Esophagus (tissue), 2 donors: Measurements from ENCODE around the gene ATP8A2. TPM values are rescaled to one million over a fixed set of nuclear protein-coding genes. Genes with fewer than 3 reads are reported as not detected.

Experiments
- H3K27ac ChIP-seq, 2 donors: one replicate each; pipeline ENCODE4 v1.5.1; 2013; ENCODE audit warnings: low read depth in 2 of 2, mild to moderate bottlenecking in 2 of 2, inconsistent platforms in 1 of 2, low read length in 1 of 2, moderate library complexity in 1 of 2
- H3K27me3 ChIP-seq, 2 donors: one replicate each; pipeline ENCODE4 v1.6.1; 2013; ENCODE audit warnings: low read length in 2 of 2, control low read depth in 1 of 2, mild to moderate bottlenecking in 1 of 2; ENCODE audit not compliant: insufficient read depth in 2 of 2, control insufficient read depth in 1 of 2
- H3K36me3 ChIP-seq, 2 donors: one replicate each; pipeline ENCODE4 v1.6.1; 2013; ENCODE audit warnings: low read length in 1 of 2; ENCODE audit not compliant: control insufficient read depth in 2 of 2, insufficient read depth in 2 of 2
- H3K4me1 ChIP-seq, 2 donors: one replicate each; pipeline ENCODE4 v1.6.1; 2013; ENCODE audit warnings: low read length in 1 of 2; ENCODE audit not compliant: control insufficient read depth in 2 of 2, insufficient read depth in 2 of 2
- H3K4me3 ChIP-seq, 2 donors: one replicate each; pipeline ENCODE4 v1.5.1; 2013; ENCODE audit warnings: low read length in 2 of 2, mild to moderate bottlenecking in 2 of 2, low read depth in 1 of 2, moderate library complexity in 1 of 2
- H3K9me3 ChIP-seq, 2 donors: one replicate each; pipeline ENCODE4 v1.6.1; 2013; ENCODE audit warnings: mild to moderate bottlenecking in 2 of 2, low read depth in 1 of 2, low read length in 1 of 2, moderate library complexity in 1 of 2; ENCODE audit not compliant: control insufficient read depth in 2 of 2, insufficient read depth in 1 of 2
- WGBS, 2 donors: extraction: QIAGEN DNeasy Blood & Tissue Kit; methylation state at CpG; one replicate each; pipeline ENCODE4 v1.1.7; 2013; 5-methylcytosine and 5-hydroxymethylcytosine counted together
- polyA plus RNA-seq, 2 donors: library from polyadenylated mRNA; stranded (reverse); fragments of 200-250 nt; gene quantifications; one replicate each; pipeline ENCODE4 v1.2.3, GENCODE V29; 2013
- donor health status: healthy with polysubstance abuse.
- donor health status: Bipolar disorder and iron deficiency.

ATP8A2 gene
- polyA plus RNA-seq, 2 donors, result 0.01 TPM; not detected in 1

DNA sequence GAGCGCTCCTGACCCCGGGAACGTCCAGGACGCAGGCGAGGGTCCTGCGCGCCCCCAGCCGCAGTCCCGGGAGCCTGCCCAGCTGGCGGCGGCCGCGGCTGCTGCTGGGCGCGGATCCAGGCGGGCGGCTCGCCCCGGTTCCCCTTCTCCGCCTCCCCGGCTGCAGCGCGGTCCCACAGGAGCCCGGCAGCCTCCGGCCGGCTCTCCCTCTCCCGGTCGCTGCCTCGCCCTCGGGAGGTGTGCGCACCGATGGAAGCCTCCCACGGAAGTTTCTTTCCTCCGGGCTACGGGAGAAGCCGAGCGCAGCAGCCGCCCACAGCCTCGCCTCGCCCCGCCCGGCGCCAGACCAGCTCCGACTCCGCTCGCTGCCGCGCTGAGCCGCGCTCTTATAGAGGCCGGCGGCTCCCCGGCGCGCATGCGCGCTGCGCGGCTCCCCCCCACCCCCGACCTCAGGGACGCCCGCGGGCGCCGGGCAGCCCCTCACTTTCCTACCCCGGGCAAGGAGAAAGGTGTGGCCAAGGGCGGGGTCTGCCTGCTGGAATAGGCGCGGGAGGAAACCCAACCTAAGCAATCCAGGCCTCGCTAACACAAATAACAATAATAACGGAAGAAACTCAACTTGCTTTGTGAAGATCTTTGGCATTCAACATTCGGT is 680.0 kb downstream of the ATP8A2 start, which contains the start of gene SHISA2:
Gene SHISA2, minus strand, starts transcription at position 360 of the 655 bp plus-strand sequence. CDS start 1,041 bp downstream, outside the sequence.
- H3K9me3 ChIP-seq, result no peaks in the 10 kb centered on the region
- peaks cover 0 to 13% of the 10 kb centered on the region in 2 donors for H3K4me1 ChIP-seq
- WGBS, 2 donors, result 1 to 2% methylated on average over 56 to 71 of the region's 72 CpGs
- H3K27me3 ChIP-seq, result peaks cover 4 to 10% of the 10 kb centered on the region in 2 donors
- peak within 1 kb of the TSS; percentile 33 to 42 for H3K4me3 ChIP-seq
- no peak within 1 kb of the TSS for H3K27ac ChIP-seq
- H3K36me3 ChIP-seq, result no peaks in the 10 kb centered on the region

DNA sequence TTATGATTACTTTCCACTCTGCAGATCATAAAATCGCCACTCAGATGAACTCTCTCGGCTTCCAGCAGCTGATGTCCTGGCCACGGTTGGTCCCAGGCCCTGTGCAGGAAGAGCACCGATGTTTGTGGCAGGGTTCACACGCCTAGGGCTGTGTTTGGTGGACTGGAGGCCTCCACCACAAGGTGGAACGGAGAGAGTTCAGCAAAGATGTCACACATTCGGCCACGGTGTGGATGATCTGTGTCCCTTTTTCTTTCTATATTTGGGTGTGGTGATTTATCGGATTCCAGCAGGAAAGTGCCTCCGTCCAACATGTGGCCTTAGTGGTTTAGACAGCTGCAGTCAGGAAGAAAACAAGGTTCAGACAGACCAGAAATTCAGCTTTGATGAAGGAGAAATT is 680.6 kb downstream of the ATP8A2 start:
- H3K9me3 ChIP-seq, result no peaks in the 10 kb centered on the region
- WGBS, 2 donors, result 51 to 55% methylated on average over 10 of the region's 10 CpGs
- no peak overlapping the region for H3K27ac ChIP-seq
- no peak overlapping the region for H3K4me3 ChIP-seq
- H3K27me3 ChIP-seq, result peaks cover 4 to 13% of the 10 kb centered on the region in 2 donors
- peaks cover 0 to 13% of the 10 kb centered on the region in 2 donors for H3K4me1 ChIP-seq
- no peaks in the 10 kb centered on the region for H3K36me3 ChIP-seq

DNA sequence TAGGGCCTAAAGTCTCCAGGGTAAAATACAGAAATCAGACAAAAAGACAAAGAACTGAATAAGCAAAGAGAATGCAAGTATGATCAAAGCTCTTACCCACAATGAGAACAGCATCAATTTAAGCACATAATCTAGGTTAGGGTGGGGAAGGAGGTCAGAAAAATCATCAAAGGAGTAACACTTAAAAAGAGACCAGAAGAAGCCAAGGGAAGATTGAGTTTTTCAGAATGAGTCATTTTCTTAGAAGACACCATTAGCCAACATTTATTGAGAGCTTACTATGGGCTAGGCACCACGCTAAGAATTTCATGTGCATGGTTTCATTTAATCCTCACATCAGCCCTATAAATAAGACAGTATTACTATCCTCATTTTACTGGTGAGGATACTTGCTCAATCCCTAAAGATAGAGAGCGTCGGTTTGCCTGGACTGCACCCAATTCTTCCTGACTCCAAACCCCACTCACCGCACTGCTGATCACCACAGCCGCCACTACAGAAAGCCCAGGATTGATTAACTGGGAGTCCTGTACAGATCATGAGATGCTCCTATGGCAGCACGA is 681.7 kb downstream of the ATP8A2 start:
- Histone ChIP-seq H3K27me3 (peaks cover 4 to 13% of the 10 kb centered on the region in 2 donors), H3K4me3 (no peak overlapping the region), H3K9me3 (no peaks in the 10 kb centered on the region), H3K27ac (no peak overlapping the region), H3K4me1 (peaks cover 0 to 13% of the 10 kb centered on the region in 2 donors), H3K36me3 (no peaks in the 10 kb centered on the region)
- 78 to 83% methylated on average over 6 of the region's 6 CpGs for WGBS, 2 donors

DNA sequence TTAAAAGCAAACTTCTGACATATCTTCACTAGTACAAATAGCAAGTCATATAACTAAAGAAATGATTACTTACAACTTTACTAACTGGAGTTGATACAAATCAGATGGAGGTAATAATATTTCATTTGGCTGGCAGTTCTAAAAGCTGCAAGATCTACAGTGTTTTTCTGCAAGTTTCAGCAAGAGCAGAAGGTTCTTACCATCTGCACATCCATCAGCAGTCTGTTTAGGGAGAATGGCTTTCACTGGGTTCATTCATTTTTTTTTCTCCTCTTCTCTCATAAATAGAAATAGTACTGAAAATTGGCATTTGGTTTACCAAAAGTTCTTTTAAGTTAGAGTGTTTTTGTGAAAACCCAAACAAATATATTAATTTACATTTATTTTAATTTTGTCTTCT is 683.1 kb downstream of the ATP8A2 start:
- peaks cover 0 to 13% of the 10 kb centered on the region in 2 donors for H3K27me3 ChIP-seq
- no peak overlapping the region for H3K27ac ChIP-seq
- H3K4me1 ChIP-seq, result peaks cover 0 to 13% of the 10 kb centered on the region in 2 donors
- H3K9me3 ChIP-seq, result no peaks in the 10 kb centered on the region
- H3K4me3 ChIP-seq, result no peak overlapping the region
- no peaks in the 10 kb centered on the region for H3K36me3 ChIP-seq

DNA sequence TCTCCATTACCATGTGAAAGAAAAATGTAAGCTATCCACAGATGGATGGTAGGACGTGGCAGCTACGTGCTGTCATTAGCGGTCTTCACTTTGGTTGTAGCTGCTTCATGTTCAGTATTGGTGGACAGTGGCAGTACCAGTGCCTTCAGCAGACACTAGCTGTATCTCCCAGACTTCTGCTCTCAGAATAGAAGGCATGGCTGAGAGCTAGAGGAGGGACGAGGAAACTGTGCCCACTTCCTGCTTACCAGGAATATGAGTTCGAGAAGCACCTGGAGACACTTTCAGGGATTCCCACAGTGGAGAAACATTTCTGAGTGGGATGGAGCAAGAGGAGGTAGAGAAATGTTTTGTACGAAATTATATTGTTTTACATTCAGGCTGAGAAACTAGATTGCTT is 686.9 kb downstream of the ATP8A2 start:
- no peaks in the 10 kb centered on the region for H3K9me3 ChIP-seq
- H3K4me1 ChIP-seq, result no peaks in the 10 kb centered on the region
- 75 to 77% methylated on average over 6 of the region's 6 CpGs for WGBS, 2 donors
- H3K4me3 ChIP-seq, result no peak overlapping the region
- no peak overlapping the region for H3K27ac ChIP-seq
- no peaks in the 10 kb centered on the region for H3K36me3 ChIP-seq
- H3K27me3 ChIP-seq, result peaks cover 0 to 4% of the 10 kb centered on the region in 2 donors

DNA sequence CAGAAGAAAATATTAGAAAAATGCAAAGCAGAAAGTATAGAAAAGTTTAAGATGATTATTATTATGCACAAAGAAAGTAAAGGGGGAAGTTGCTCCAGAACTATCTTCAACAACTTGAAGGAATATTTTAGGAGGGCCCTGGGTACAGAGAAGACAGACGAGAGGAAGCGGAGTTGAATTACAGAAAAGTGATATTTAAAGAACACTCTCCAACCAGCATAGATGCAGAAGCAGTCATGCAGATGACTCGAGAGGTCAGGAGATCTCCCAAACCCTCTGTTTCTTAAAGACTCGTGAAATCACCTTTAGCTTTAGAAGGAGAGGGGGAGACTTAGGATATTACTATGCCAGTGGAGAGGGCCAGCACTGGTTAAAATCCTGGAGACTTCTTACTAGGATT is 688.6 kb downstream of the ATP8A2 start:
- Histone ChIP-seq H3K27me3 (peaks cover 0 to 4% of the 10 kb centered on the region in 2 donors), H3K27ac (no peak overlapping the region), H3K36me3 (no peaks in the 10 kb centered on the region), H3K4me1 (no peaks in the 10 kb centered on the region), H3K9me3 (no peaks in the 10 kb centered on the region), H3K4me3 (no peak overlapping the region)
- WGBS, 2 donors, result 86 to 88% methylated on average over 4 of the region's 4 CpGs

DNA sequence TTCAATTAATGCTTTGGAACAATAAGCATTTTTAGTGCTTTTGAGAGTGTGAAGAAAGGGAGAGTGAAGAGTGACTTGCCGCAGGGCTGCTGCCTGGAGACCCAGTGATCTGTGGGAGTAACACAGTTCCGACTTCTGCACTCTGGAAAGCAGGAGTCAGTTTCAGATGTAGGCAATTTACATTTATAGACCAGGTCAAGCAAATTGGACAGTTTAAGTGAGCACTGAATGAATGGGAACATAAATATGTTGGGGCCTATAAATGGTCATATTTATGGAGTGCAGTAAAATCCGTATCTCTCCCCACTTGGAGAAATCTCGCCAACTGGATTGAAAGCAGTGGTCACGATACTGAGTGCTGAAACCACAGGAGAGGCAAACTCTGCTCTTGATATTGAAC is 689.5 kb downstream of the ATP8A2 start:
- Histone ChIP-seq H3K27me3 (peaks cover 0 to 4% of the 10 kb centered on the region in 2 donors), H3K27ac (no peak overlapping the region), H3K4me1 (no peaks in the 10 kb centered on the region), H3K9me3 (no peaks in the 10 kb centered on the region), H3K4me3 (no peak overlapping the region), H3K36me3 (no peaks in the 10 kb centered on the region)
- 80 to 87% methylated on average over 5 of the region's 5 CpGs for WGBS, 2 donors

DNA sequence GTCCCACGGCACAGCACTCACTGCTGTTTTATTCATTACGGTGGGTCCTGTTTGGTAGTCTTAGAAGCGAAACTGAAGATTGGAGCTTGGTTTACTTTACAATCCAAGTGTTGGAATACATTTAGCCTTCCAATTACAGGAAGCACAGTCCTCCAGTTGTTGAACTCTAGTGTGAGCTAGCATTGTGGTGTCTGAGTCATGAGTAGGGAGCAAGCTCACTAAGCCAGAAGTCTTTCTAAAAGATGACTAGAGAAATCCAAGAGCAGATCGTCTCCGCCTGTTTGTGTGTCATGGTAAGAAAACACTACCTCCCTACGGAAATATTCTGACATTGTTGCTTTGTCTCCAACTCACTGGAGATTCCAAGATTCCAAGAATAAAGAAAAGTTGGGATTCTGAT is 690.2 kb downstream of the ATP8A2 start:
- Histone ChIP-seq H3K4me3 (no peak overlapping the region), H3K27ac (no peak overlapping the region), H3K27me3 (peaks cover 0 to 2% of the 10 kb centered on the region in 2 donors), H3K9me3 (no peaks in the 10 kb centered on the region), H3K36me3 (no peaks in the 10 kb centered on the region), H3K4me1 (no peaks in the 10 kb centered on the region)
- WGBS, 2 donors, result 80% methylated on average over 6 of the region's 6 CpGs

DNA sequence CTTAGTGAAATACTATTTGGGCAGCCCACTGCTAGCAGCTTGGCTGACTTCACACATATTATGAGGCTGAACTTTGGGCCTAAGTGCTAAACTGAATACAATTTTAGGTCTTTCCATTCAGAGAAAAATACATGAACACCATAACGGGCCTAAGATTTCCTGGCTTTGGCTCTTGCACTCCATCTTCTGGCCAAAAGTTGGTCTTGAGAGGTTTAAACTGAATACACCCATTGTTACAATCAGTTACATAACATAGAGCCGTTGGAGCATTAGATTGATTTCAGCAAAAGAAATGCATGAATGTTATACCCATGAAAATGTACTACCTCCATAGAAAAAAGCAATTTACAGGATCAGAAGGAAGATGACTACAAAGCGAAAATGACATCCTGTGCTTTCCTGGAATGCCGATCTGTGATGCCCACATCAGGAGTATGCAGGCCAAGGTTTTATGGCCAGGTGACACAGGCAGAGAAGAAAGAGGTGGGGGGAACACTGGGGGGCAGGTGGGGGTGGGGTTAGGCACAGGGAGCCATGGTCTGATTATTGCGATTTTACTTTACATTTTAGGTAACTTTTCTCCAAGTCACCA is 691.2 kb downstream of the ATP8A2 start:
- Histone ChIP-seq H3K27ac (no peak overlapping the region), H3K4me3 (no peak overlapping the region), H3K36me3 (no peaks in the 10 kb centered on the region), H3K4me1 (no peaks in the 10 kb centered on the region), H3K9me3 (no peaks in the 10 kb centered on the region), H3K27me3 (no peaks in the 10 kb centered on the region)
- 53 to 57% methylated on average over 5 of the region's 5 CpGs for WGBS, 2 donors
